GM12878 (cell line): ENCODE measurements around the gene ANKRD34A. TPM values are rescaled to one million over a fixed set of nuclear protein-coding genes. Genes with fewer than 3 reads are reported as not detected.

Experiments
- IRF5 ChIP-seq: fragments of 450-650 bp; IDR thresholded peaks from 2 replicates; pipeline ENCODE4 v1.6.1; 2017; ENCODE audit warnings: borderline replicate concordance
- KLF5 ChIP-seq: fragments of 450-650 bp; IDR thresholded peaks from 2 replicates; pipeline ENCODE4 v1.6.1; 2014; ENCODE audit warnings: mild to moderate bottlenecking; ENCODE audit not compliant: partially characterized antibody
- MYC ChIP-seq: IDR thresholded peaks from 2 replicates; pipeline ENCODE4 v1.6.1; 2011; ENCODE audit warnings: mild to moderate bottlenecking, low read length, moderate library complexity, inconsistent platforms; ENCODE audit not compliant: insufficient read depth, insufficient replicate concordance, insufficient read length, severe bottlenecking
- POLR2A ChIP-seq: IDR thresholded peaks from 2 replicates; pipeline ENCODE4 v1.6.1; 2011; ENCODE audit warnings: low read depth, mild to moderate bottlenecking, low read length
- RUNX3 ChIP-seq: IDR thresholded peaks from 2 replicates; pipeline ENCODE4 v1.6.1; 2012; ENCODE audit warnings: low read length, inconsistent platforms
- SPI1 ChIP-seq: IDR thresholded peaks from 2 replicates; pipeline ENCODE4 v1.6.1; 2011; ENCODE audit warnings: low read depth, mild to moderate bottlenecking, low read length, moderate library complexity, borderline replicate concordance; ENCODE audit not compliant: insufficient read depth
- ZBTB11 ChIP-seq: fragments of 450-650 bp; formaldehyde crosslinking; IDR thresholded peaks from 2 replicates; pipeline ENCODE4 v1.5.0; 2022; ENCODE audit warnings: mild to moderate bottlenecking, missing genetic modification characterization
- polyA plus RNA-seq, 11 experiments: library from polyadenylated mRNA; depleted of rRNA in 4 of 11; unstranded in 6 of 11; stranded (reverse) in 5 of 11; fragments of >200 nt; fragmentation: Nextera tagmentation in 4 of 11; fragmentation: Illumina TruSeq in 1 of 11; extraction: Ambion mirVana in 4 of 11; extraction: Trizol in 1 of 11; gene quantifications; 1 replicate in 1 of 11; 2 replicates in 10 of 11; pipeline versions ENCODE4 v1.2.1 to v1.2.3, GENCODE V29; 2011 to 2016; ENCODE audit warnings: inconsistent platforms in 2 of 11, missing spikeins in 2 of 11, low read depth in 1 of 11
- total RNA-seq, 4 experiments: library from RNA; depleted of rRNA in 3 of 4; stranded (reverse); fragments of >200 nt in 3 of 4; fragmentation: Illumina TruSeq in 1 of 4; extraction: Trizol in 1 of 4; gene quantifications; 2 replicates each; pipeline versions ENCODE4 v1.2.1 to v1.2.3, GENCODE V29; 2013 to 2021

Gene ANKRD34A
- total and polyA plus RNA-seq, 10 of the 15 experiments (the other 5 are each of a cell fraction or from before 2014, with no cell fraction given), result 0.40 to 3.5 (median 1.6) TPM

- TF ChIP-seq ZBTB11 (CRISPR knock-in tag), result no peak
- peak; percentile 66; the same call in 1 of the 2 replicates for TF ChIP-seq SPI1
- TF ChIP-seq IRF5, result no peak
- TF ChIP-seq KLF5, result no peak
- no peak for TF ChIP-seq MYC
- TF ChIP-seq RUNX3, result 0 out of 2 replicates have a peak, but pooled peaks have one; percentile 4
- TF ChIP-seq POLR2A, result peak; percentile 56
Observed at GRCh38 chr1:145994391-145995120, 30.2 kb upstream of the ANKRD34A start (continued).
